Measurements from ENCODE around the gene IGF2BP2. TPM values are rescaled to one million over a fixed set of nuclear protein-coding genes. Genes with fewer than 3 reads are reported as not detected.

The IGF2BP2 gene
- total and polyA plus RNA-seq, 9 of the 15 experiments (the other 6 are each of a cell fraction or from before 2014, with no cell fraction given), result 3.2 to 59.6 (median 30.5) TPM

- TF ChIP-seq RBM25 (IDR thresholded peaks at IDR 0.05; ENCODE audit: low read depth, low read length, severe bottlenecking) (peak; percentile 7), ADNP (tag; IDR thresholded peaks at IDR 0.05) (no peak), MAX (CRISPR knock-in tag; IDR thresholded peaks at IDR 0.05) (no peak)
Observed at GRCh38 chr3:185825006-185825638, at the start of gene IGF2BP2 (continued).

DNA sequence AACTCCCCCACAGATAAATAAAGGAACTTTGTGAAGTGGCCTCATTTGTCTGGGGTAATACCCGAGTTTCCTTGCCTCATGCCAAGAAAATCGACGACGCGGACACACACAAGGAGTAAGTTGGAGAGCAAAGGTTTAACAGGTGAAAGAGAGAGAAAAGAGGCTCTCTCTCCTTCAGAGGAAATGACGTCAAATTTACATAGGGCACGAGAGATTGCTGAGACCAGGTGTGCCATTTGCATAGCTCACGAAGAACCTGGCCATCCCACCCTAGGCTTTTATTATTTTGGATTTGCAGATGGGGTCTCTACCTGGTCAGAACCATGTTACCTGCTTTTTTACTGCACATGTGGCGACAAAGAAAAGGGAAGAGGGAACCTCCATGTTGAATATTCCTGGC lies 49.3 kb upstream of the IGF2BP2 start:
- Histone ChIP-seq H3K36me3 (ENCODE audit: control insufficient read depth, insufficient read depth, low read length) (no peaks in the 10 kb centered on the region), H3K9ac (ENCODE audit: insufficient read depth in 1 of 2, low read depth in 2 of 2, low read length in 2 of 2) (no peak overlapping the region), H3K9me1 (ENCODE audit: control insufficient read depth, insufficient read depth, low read length) (no peaks in the 10 kb centered on the region), H3K27me3 (ENCODE audit: control insufficient read depth in 2 of 2, insufficient read depth in 2 of 2, low read length in 2 of 2) (0 out of 5 replicates have a peak, but pooled peaks cover 0 to 3% of the 10 kb centered on the region in 2 experiments), H3K27ac (ENCODE audit: extremely low read depth, low read depth, low read length) (no peak overlapping the region), H3K79me2 (ENCODE audit: control insufficient read depth, insufficient read depth, low read length) (no peaks in the 10 kb centered on the region), H4K20me1 (replicated peaks; ENCODE audit: control insufficient read depth, insufficient read depth, low read length) (no peaks in the 10 kb centered on the region), H2AFZ (ENCODE audit: low read depth, low read length) (0 out of 2 replicates have a peak overlapping the region, but pooled peaks have one; percentile 8), H3K4me3 (no peak overlapping the region), H3K4me1 (replicated peaks in 1 of 2; ENCODE audit: control insufficient read depth in 2 of 2, insufficient read depth in 2 of 2, low read length in 2 of 2) (no peaks in the 10 kb centered on the region; a peak in 2 of 5 replicates), H3K4me2 (ENCODE audit: insufficient read depth, low read length) (no peak overlapping the region), H3K9me3 (replicated peaks; ENCODE audit: control insufficient read depth, insufficient read depth, low read depth, low read length) (no peaks in the 10 kb centered on the region)
- FAIRE-seq (no peak), DNase-seq (ENCODE audit: extremely low read depth in 1 of 4, low spot score in 3 of 4) (no peak), ATAC-seq (no peak)
- intact Hi-C loops (cut with micrococcal nuclease) (no loop called here), in situ Hi-C loops (cut with MboI) (no loop called here)
- ChIA-PET CTCF (ENCODE audit: low intra/inter-chr PET ratio) (no interaction called here), POLR2A (interaction anchor here (0.6 to 1.2 kb wide), 6 partner anchors 8 to 235 kb away, joined by 3 to 6 read pairs (median 3); no protein-coding TSS in a partner anchor)
- BruUV-seq (replicated peaks), result no TSS peak
- WGBS (ENCODE audit: insufficient coverage, low coverage, missing lambda C conversion rate), result 38% methylated on average over 8 of the region's 9 CpGs
- TF ChIP-seq CREM (IDR thresholded peaks at IDR 0.05; ENCODE audit: low read depth) (0 out of 2 replicates have a peak, but pooled peaks have one; percentile 30), ZNF707 (CRISPR knock-in tag; conservative IDR thresholded peaks at IDR 0.05) (no peak), SMARCC2 (IDR thresholded peaks at IDR 0.05; ENCODE audit: low read depth) (no peak)
